Right renal cortex interstitium (tissue), 3 donors: ENCODE data around the gene TBR1. TPM values are rescaled to one million over a fixed set of nuclear protein-coding genes. Genes with fewer than 3 reads are reported as not detected.

Experiments
- DNase-seq, 3 donors: peaks; one replicate each; pipeline ENCODE4 v3.0.0-alpha.2; 2013; ENCODE audit warnings: low read depth in 3 of 3, low spot score in 2 of 3
- polyA plus RNA-seq, 3 donors: library from polyadenylated mRNA; unstranded; fragments of 120-200 nt; gene quantifications; one replicate each; pipeline ENCODE4 v1.2.1, GENCODE V29; 2013; ENCODE audit not compliant: insufficient read length in 3 of 3

TBR1 gene
- polyA plus RNA-seq, 3 donors, result 0.04 TPM; not detected in 2

- no peak for DNase-seq
Measured at GRCh38 chr2:161426922-161427663, 11.0 kb downstream of the TBR1 start.

GRCh38 chr2:161427664-161428587 lies 11.8 kb downstream of the TBR1 start:
- no peak for DNase-seq

DNA sequence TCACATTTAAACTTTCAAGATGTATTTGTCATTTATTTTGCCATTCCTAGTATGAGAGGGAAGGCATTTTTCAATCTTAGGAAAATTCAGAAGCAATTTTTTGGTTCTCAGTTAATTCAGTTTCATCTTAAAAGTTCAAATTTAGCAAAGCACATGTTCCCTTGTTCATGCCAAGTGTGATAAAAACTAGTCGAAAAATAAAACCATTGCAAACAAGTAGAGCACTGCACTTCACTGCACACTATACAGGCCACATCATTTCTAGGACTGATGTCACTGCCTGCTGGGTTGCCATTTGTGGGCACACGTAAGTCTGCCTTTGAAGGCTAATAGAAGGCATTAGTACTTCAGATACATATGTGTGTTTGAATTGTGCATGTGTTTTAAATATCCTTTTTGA lies 14.3 kb downstream of the TBR1 start:
- no peak for DNase-seq

DNA sequence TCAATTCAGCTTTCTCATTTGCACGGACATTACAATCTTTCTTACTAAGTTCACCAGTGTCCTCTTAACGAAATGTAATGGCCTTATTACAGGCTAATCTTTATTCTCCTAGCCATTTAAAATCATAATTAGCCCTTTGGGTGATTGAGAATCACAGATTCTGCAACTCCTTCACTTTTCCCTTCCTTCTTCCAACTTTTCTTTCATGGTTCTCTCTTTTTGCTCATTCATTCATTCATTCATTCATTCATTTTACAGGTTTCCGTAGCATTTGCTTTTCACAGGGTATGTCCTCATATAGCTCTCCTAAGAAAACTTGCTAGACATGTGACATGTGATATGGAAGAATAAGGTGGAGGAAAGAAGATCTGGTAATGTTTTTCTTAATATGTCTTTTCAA lies 16.0 kb downstream of the TBR1 start:
- no peak for DNase-seq

GRCh38 chr2:161434118-161434517 lies 18.0 kb downstream of the TBR1 start:
- DNase-seq, result no peak

- DNase-seq, result no peak
Measured at GRCh38 chr2:161436411-161436810, 20.3 kb downstream of the TBR1 start.

DNA sequence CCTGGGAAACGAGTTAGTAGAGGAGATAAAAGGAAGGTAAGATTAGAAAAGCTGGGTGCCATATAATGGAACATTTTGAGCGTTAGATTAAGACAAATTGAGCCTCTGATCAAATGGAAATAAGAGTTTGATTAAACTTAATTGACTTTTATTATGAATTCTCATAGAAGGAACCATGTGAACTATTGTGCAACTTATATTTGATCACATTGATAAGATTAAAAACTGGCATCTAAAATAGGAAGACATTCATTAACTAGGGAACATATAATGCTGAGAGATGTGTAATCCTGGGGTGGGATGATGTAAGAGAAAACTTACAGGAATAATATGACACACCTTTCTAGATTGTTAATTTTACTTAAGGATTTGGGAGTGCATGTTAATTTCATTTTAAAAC lies 22.5 kb downstream of the TBR1 start:
- no peak for DNase-seq

- DNase-seq, result no peak
Measured at GRCh38 chr2:161445097-161445496, 29.0 kb downstream of the TBR1 start.

GRCh38 chr2:161448431-161448830 lies 32.3 kb downstream of the TBR1 start:
- DNase-seq, result no peak

DNA sequence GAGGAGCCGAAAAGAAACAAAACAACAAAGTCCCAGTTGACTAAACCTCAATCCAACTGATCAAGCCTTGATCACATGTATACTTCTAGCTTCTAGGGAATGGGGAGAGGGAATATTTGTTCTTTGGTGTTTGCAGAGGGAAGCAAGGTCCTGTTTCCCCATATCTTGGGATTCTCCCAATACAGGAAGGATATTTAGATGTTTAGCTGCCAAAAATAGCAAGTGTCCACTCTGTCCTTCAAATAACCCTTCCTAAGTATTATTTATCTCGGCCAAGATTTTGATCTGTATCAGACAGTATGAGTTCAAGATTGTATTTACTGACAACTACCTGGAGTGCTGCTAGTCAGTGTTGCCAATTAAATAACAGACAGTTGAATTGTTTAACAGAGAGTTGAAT lies 55.5 kb downstream of the TBR1 start:
- DNase-seq, result no peak

DNA sequence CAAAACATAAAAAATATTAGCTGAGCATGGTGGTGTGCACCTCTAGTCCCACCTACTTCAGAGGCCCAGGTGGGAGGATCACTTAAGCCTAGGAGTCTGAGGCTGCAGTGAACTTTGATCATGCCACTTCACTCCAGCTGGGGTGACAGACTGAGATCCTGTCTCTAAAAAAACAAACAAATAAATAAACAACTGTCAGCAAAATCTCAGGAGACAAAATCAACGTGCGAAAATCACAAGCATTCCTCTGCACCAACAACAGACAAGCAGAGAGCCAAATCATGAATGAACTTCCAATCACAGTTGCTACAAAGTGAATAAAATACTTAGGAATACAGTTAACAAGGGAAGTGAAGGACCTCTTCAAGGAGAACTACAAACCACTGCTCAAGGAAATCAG lies 58.8 kb downstream of the TBR1 start:
- no peak for DNase-seq

Other genes with a start within 250 kb of the TBR1 start
- 10 to 100 TPM; 61.0 to 64.4 (median 62.2) TPM for gene PSMD14, start 107.9 kb upstream of the TBR1 start, polyA plus RNA-seq
- under 1 TPM in 2 of 3 donors, not detected in 1; 0.03 to 0.06 TPM for gene SLC4A10, start 208.1 kb downstream of the TBR1 start, polyA plus RNA-seq